HG03439 (cell line): ENCODE results near the gene PHACTR3.

Experiments used
- ATAC-seq: cut with Tn5 transposase; IDR thresholded peaks from one replicate; pipeline ENCODE4 v1.9.1; 2021; ENCODE audit warnings: mild to moderate bottlenecking, moderate library complexity; ENCODE audit not compliant: unreplicated experiment

PHACTR3 gene

DNA sequence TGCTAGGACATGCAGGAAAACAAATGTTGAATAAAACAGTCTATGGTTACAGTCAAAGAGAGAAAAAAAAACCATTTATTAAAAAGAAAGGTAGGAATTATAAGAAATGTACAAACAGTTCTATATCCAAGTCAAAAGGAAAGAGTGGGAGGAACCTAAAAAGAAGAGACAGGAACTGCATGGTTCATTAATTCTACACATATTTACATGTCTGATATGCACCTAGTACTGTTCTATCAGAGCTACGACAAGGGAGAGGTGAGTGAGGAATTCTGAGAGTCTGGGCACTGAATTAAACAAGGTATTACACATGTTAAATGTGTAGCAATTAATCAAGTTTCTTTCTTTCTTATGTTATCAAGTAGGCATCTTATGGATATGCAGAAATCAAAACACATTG lies 287.2 kb downstream of the PHACTR3 start:
- ATAC-seq: no peak

DNA sequence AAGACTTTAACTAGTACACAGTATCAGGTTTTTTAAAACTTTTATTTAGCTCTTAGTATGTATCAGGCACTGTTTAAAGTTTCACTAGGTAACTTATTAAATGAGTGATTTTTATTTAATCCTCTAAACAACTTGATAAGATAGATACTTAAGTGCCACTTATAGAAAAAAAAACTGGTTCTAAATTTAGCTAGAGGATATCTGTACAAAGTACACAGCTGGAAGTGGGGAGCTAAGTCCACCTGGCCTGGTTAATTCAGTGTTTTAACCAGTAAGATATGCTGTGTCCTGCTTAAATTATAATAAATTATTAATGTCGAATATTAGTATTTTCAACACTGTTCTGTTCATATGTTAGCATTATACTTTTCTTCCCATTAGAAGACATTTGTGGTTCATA lies 291.6 kb downstream of the PHACTR3 start:
- no peak for ATAC-seq
